ENCODE measurements around the gene TCOF1.

Gene TCOF1

GRCh38 chr5:150350524-150351344 is 6.8 kb upstream of the TCOF1 start:
- no peak overlapping the region for H3K27ac ChIP-seq (ENCODE audit: low read depth, low read length, severe bottlenecking)
- 46 to 51% methylated on average over 6 to 7 of the region's 7 CpGs for WGBS, 2 experiments (ENCODE audit: insufficient coverage in 2 of 2)
- H3K36me3 ChIP-seq (ENCODE audit: control insufficient read depth, insufficient read depth, low read length) = no peaks in the 10 kb centered on the region
- H3K9me3 ChIP-seq (ENCODE audit: control insufficient read depth, low read length) = no peaks in the 10 kb centered on the region
- no peaks in the 10 kb centered on the region for H3K4me1 ChIP-seq (ENCODE audit: control insufficient read depth, insufficient read depth, low read length, poor library complexity, severe bottlenecking)
- H3K4me3 ChIP-seq (ENCODE audit: extremely low read depth, insufficient read depth, low read length, poor library complexity, severe bottlenecking) = no peak overlapping the region

- 83 to 87% methylated on average over 3 to 6 of the region's 6 CpGs for WGBS, 2 experiments (ENCODE audit: insufficient coverage in 2 of 2)
- no peaks in the 10 kb centered on the region for H3K36me3 ChIP-seq (ENCODE audit: control insufficient read depth, insufficient read depth, low read length)
- H3K4me3 ChIP-seq (ENCODE audit: extremely low read depth, insufficient read depth, low read length, poor library complexity, severe bottlenecking) = no peak overlapping the region
- no peaks in the 10 kb centered on the region for H3K9me3 ChIP-seq (ENCODE audit: control insufficient read depth, low read length)
- H3K27ac ChIP-seq (ENCODE audit: low read depth, low read length, severe bottlenecking) = no peak overlapping the region
- H3K4me1 ChIP-seq (ENCODE audit: control insufficient read depth, insufficient read depth, low read length, poor library complexity, severe bottlenecking) = peaks cover 6% of the 10 kb centered on the region
Measured at GRCh38 chr5:150352244-150353031, 5.1 kb upstream of the TCOF1 start.

- WGBS, 2 experiments (ENCODE audit: insufficient coverage in 2 of 2) = 93 to 96% methylated on average over 3 of the region's 3 CpGs
Measured at GRCh38 chr5:150353032-150353675, 4.3 kb upstream of the TCOF1 start.

GRCh38 chr5:150355791-150356190 is 1.7 kb upstream of the TCOF1 start:
- Histone ChIP-seq H3K4me1 (ENCODE audit: control insufficient read depth, insufficient read depth, low read length, poor library complexity, severe bottlenecking) (peaks cover 11% of the 10 kb centered on the region), H3K4me3 (ENCODE audit: extremely low read depth, insufficient read depth, low read length, poor library complexity, severe bottlenecking) (no peak overlapping the region), H3K36me3 (ENCODE audit: control insufficient read depth, insufficient read depth, low read length) (peaks cover 18% of the 10 kb centered on the region), H3K9me3 (ENCODE audit: control insufficient read depth, low read length) (no peaks in the 10 kb centered on the region), H3K27ac (ENCODE audit: low read depth, low read length, severe bottlenecking) (no peak overlapping the region)
- WGBS, 2 experiments (ENCODE audit: insufficient coverage in 2 of 2) = 100% methylated on average over 2 of the region's 2 CpGs; no CpG with 5 or more reads in 1 of the 2 experiments

More at GRCh38 chr5:150353032-150353675, 4.3 kb upstream of the TCOF1 start:
- no peak overlapping the region for H3K27ac ChIP-seq (ENCODE audit: low read depth, low read length, severe bottlenecking)
- H3K4me1 ChIP-seq (ENCODE audit: control insufficient read depth, insufficient read depth, low read length, poor library complexity, severe bottlenecking) = peaks cover 6% of the 10 kb centered on the region
- no peaks in the 10 kb centered on the region for H3K9me3 ChIP-seq (ENCODE audit: control insufficient read depth, low read length)
- no peaks in the 10 kb centered on the region for H3K36me3 ChIP-seq (ENCODE audit: control insufficient read depth, insufficient read depth, low read length)
- no peak overlapping the region for H3K4me3 ChIP-seq (ENCODE audit: extremely low read depth, insufficient read depth, low read length, poor library complexity, severe bottlenecking)

- Histone ChIP-seq H3K4me1 (ENCODE audit: control insufficient read depth, insufficient read depth, low read length, poor library complexity, severe bottlenecking) (peaks cover 11% of the 10 kb centered on the region), H3K9me3 (ENCODE audit: control insufficient read depth, low read length) (no peaks in the 10 kb centered on the region), H3K36me3 (ENCODE audit: control insufficient read depth, insufficient read depth, low read length) (peaks cover 28% of the 10 kb centered on the region), H3K27ac (ENCODE audit: low read depth, low read length, severe bottlenecking) (peak overlapping the region; percentile 62), H3K4me3 (ENCODE audit: extremely low read depth, insufficient read depth, low read length, poor library complexity, severe bottlenecking) (no peak overlapping the region)
- 80 to 81% methylated on average over 9 of the region's 10 CpGs for WGBS, 2 experiments (ENCODE audit: insufficient coverage in 2 of 2)
Measured at GRCh38 chr5:150356575-150357294, 762 bp upstream of the TCOF1 start.

GRCh38 chr5:150358261-150359095 is 981 bp downstream of the TCOF1 start:
- WGBS, 2 experiments (ENCODE audit: insufficient coverage in 2 of 2) = 50% methylated on average over 22 to 23 of the region's 23 CpGs
- H3K27ac ChIP-seq (ENCODE audit: low read depth, low read length, severe bottlenecking) = peak overlapping the region; percentile 59

GRCh38 chr5:150361301-150361700 is 3.8 kb downstream of the TCOF1 start:
- Histone ChIP-seq H3K9me3 (ENCODE audit: control insufficient read depth, low read length) (no peaks in the 10 kb centered on the region), H3K27ac (ENCODE audit: low read depth, low read length, severe bottlenecking) (no peak overlapping the region), H3K36me3 (ENCODE audit: control insufficient read depth, insufficient read depth, low read length) (peaks cover 74% of the 10 kb centered on the region), H3K4me1 (ENCODE audit: control insufficient read depth, insufficient read depth, low read length, poor library complexity, severe bottlenecking) (peaks cover 11% of the 10 kb centered on the region), H3K4me3 (ENCODE audit: extremely low read depth, insufficient read depth, low read length, poor library complexity, severe bottlenecking) (no peak overlapping the region)
- 83 to 100% methylated on average over 1 of the region's 1 CpG for WGBS, 2 experiments (ENCODE audit: insufficient coverage in 2 of 2)

More at GRCh38 chr5:150358261-150359095, 981 bp downstream of the TCOF1 start:
- peaks cover 45% of the 10 kb centered on the region for H3K36me3 ChIP-seq (ENCODE audit: control insufficient read depth, insufficient read depth, low read length)
- peak overlapping the region; percentile 82 for H3K4me3 ChIP-seq (ENCODE audit: extremely low read depth, insufficient read depth, low read length, poor library complexity, severe bottlenecking)
- H3K9me3 ChIP-seq (ENCODE audit: control insufficient read depth, low read length) = no peaks in the 10 kb centered on the region
- H3K4me1 ChIP-seq (ENCODE audit: control insufficient read depth, insufficient read depth, low read length, poor library complexity, severe bottlenecking) = peaks cover 11% of the 10 kb centered on the region

GRCh38 chr5:150363185-150363584 is 5.7 kb downstream of the TCOF1 start:
- WGBS, 2 experiments (ENCODE audit: insufficient coverage in 2 of 2) = 100% methylated on average over 1 to 2 of the region's 2 CpGs
- H3K27ac ChIP-seq (ENCODE audit: low read depth, low read length, severe bottlenecking) = no peak overlapping the region
- H3K4me1 ChIP-seq (ENCODE audit: control insufficient read depth, insufficient read depth, low read length, poor library complexity, severe bottlenecking) = peaks cover 5% of the 10 kb centered on the region
- H3K4me3 ChIP-seq (ENCODE audit: extremely low read depth, insufficient read depth, low read length, poor library complexity, severe bottlenecking) = no peak overlapping the region
- H3K36me3 ChIP-seq (ENCODE audit: control insufficient read depth, insufficient read depth, low read length) = peaks cover 86% of the 10 kb centered on the region
- H3K9me3 ChIP-seq (ENCODE audit: control insufficient read depth, low read length) = no peaks in the 10 kb centered on the region

- H3K4me3 ChIP-seq (ENCODE audit: extremely low read depth, insufficient read depth, low read length, poor library complexity, severe bottlenecking) = no peak overlapping the region
- H3K36me3 ChIP-seq (ENCODE audit: control insufficient read depth, insufficient read depth, low read length) = peaks cover 94% of the 10 kb centered on the region
- H3K9me3 ChIP-seq (ENCODE audit: control insufficient read depth, low read length) = no peaks in the 10 kb centered on the region
- H3K27ac ChIP-seq (ENCODE audit: low read depth, low read length, severe bottlenecking) = no peak overlapping the region
- 92 to 96% methylated on average over 9 of the region's 9 CpGs for WGBS, 2 experiments (ENCODE audit: insufficient coverage in 2 of 2)
- peaks cover 5% of the 10 kb centered on the region for H3K4me1 ChIP-seq (ENCODE audit: control insufficient read depth, insufficient read depth, low read length, poor library complexity, severe bottlenecking)
Measured at GRCh38 chr5:150364004-150364403, 6.5 kb downstream of the TCOF1 start.

All from mesodermal cell (in vitro differentiated cells).